B cell (primary cell): ENCODE results near the gene COX18. TPM values are rescaled to one million over a fixed set of nuclear protein-coding genes. Genes with fewer than 3 reads are reported as not detected.
A peak's percentile ranks its signal among the peaks of the same experiment; 100 is the strongest.

Experiments
- ATAC-seq: fragments of 200-7000 bp; cut with Tn5 transposase; one replicate; pipeline ENCODE4 v1.10.0; 2021; ENCODE audit warnings: low read depth, mild to moderate bottlenecking, moderate number of reproducible peaks, moderate library complexity
- CTCF ChIA-PET: fragments of 350-600 bp; sonication (Branson Sonifier 250); formaldehyde crosslinking; loops from one replicate; lab custom pipeline; 2021; ENCODE audit warnings: antibody characterized with exemption, inconsistent platforms; lab: Charles Lee
- POLR2A ChIA-PET: fragments of 350-600 bp; sonication (Branson Sonifier 250); formaldehyde crosslinking; loops from one replicate; lab custom pipeline; 2021; ENCODE audit warnings: antibody characterized with exemption; lab: Charles Lee
- DNase-seq: peaks from one replicate; pipeline ENCODE4 v3.0.0; 2013
- H2AFZ ChIP-seq: 2 replicates; pipeline ENCODE4 v1.6.1; 2012; ENCODE audit warnings: mild to moderate bottlenecking, low read depth, low read length; ENCODE audit not compliant: insufficient read depth, poor library complexity, severe bottlenecking
- H3K27ac ChIP-seq, 2 donors: 1 replicate in 1 of 2; 2 replicates in 1 of 2; pipeline ENCODE4 v1.5.1; 2012 to 2013; ENCODE audit warnings: low read length in 2 of 2, mild to moderate bottlenecking in 2 of 2, moderate library complexity in 1 of 2
- H3K27me3 ChIP-seq, 4 experiments: fragments of 200-600 bp in 1 of 4; sonication (generic) in 1 of 4; replicated peaks in 1 of 4; 1 replicate in 2 of 4; 2 replicates in 2 of 4; pipeline versions ENCODE4 v1.6.1 to v1.7.0; 2013 to 2016; ENCODE audit warnings: low read length in 3 of 4, mild to moderate bottlenecking in 2 of 4, mixed read lengths in 1 of 4, moderate library complexity in 1 of 4; ENCODE audit not compliant: insufficient read depth in 4 of 4, control insufficient read depth in 3 of 4; ENCODE audit errors: control extremely low read depth in 1 of 4
- H3K36me3 ChIP-seq, 2 experiments: replicated peaks in 1 of 2; 1 replicate in 1 of 2; 2 replicates in 1 of 2; pipeline versions ENCODE4 v1.6.1 to v1.7.1; 2013; ENCODE audit warnings: low read length in 1 of 2; ENCODE audit not compliant: insufficient read depth in 2 of 2, control insufficient read depth in 1 of 2; ENCODE audit errors: control extremely low read depth in 1 of 2, extremely low read depth in 1 of 2
- H3K4me1 ChIP-seq, 2 donors: fragments of 200-600 bp in 1 of 2; sonication (generic) in 1 of 2; 1 replicate in 1 of 2; 2 replicates in 1 of 2; pipeline versions ENCODE4 v1.5.1 to v1.6.1; 2013 to 2017; ENCODE audit warnings: low read length in 2 of 2; ENCODE audit not compliant: control insufficient read depth in 2 of 2, insufficient read depth in 2 of 2
- H3K4me2 ChIP-seq: replicated peaks from 2 replicates; pipeline ENCODE3; 2012; ENCODE audit warnings: mild to moderate bottlenecking, low read depth, low read length; ENCODE audit not compliant: poor library complexity, severe bottlenecking
- H3K4me3 ChIP-seq, 5 experiments: fragments of 200-600 bp in 1 of 5; sonication (generic) in 1 of 5; 1 replicate in 3 of 5; 2 replicates in 2 of 5; pipeline versions ENCODE4 v1.5.1 to v1.7.0; 2011 to 2016; ENCODE audit warnings: low read length in 4 of 5, mild to moderate bottlenecking in 4 of 5, low read depth in 2 of 5, control low read depth in 1 of 5, moderate library complexity in 1 of 5; ENCODE audit not compliant: insufficient read depth in 1 of 5; ENCODE audit errors: control extremely low read depth in 1 of 5, extremely low read depth in 1 of 5
- H3K79me2 ChIP-seq: fragments of 200-600 bp; sonication (generic); one replicate; pipeline ENCODE4 v1.6.0; 2016; ENCODE audit warnings: low read length; ENCODE audit not compliant: control insufficient read depth, insufficient read depth
- H3K9ac ChIP-seq: fragments of 200-600 bp; sonication (generic); 2 replicates; pipeline ENCODE4 v1.6.1; 2017; ENCODE audit warnings: mild to moderate bottlenecking, low read length, moderate library complexity
- H3K9me3 ChIP-seq, 3 donors: one replicate each; pipeline versions ENCODE4 v1.6.1 to v1.7.1; 2013; ENCODE audit warnings: low read length in 2 of 3; ENCODE audit not compliant: control insufficient read depth in 2 of 3, insufficient read depth in 1 of 3; ENCODE audit errors: control extremely low read depth in 1 of 3
- H4K20me1 ChIP-seq: 2 replicates; pipeline ENCODE4 v1.6.0; 2012; ENCODE audit warnings: mild to moderate bottlenecking, low read length; ENCODE audit not compliant: insufficient read depth, control insufficient read depth, poor library complexity, severe bottlenecking
- H3K27ac Mint-ChIP-seq: one replicate; pipeline ENCODE4 v1.8.0; 2021; ENCODE audit warnings: mixed read lengths
- H3K27me3 Mint-ChIP-seq: one replicate; pipeline ENCODE4 v1.8.0; 2021; ENCODE audit warnings: mixed read lengths
- H3K4me1 Mint-ChIP-seq: one replicate; pipeline ENCODE4 v1.8.0; 2021; ENCODE audit warnings: mixed read lengths
- H3K4me3 Mint-ChIP-seq: one replicate; pipeline ENCODE4 v1.8.0; 2021; ENCODE audit warnings: mixed read lengths
- H3K9me3 Mint-ChIP-seq: one replicate; pipeline ENCODE4 v1.8.0; 2022; ENCODE audit warnings: mixed read lengths; ENCODE audit not compliant: insufficient read depth
- CTCF ChIP-seq: fragments of 200-600 bp; IDR thresholded peaks from one replicate; pipeline ENCODE4 v1.8.0; 2022; ENCODE audit warnings: antibody characterized with exemption, mild to moderate bottlenecking
- EZH2 ChIP-seq: IDR thresholded peaks from 2 replicates; pipeline ENCODE4 v1.6.1; 2012; ENCODE audit warnings: borderline replicate concordance, low read depth, mild to moderate bottlenecking, moderate library complexity, low read length; ENCODE audit not compliant: insufficient read depth, poor library complexity, severe bottlenecking
- WGBS: methylation state at CpG from one replicate; pipeline ENCODE4 v1.1.5; 2013; ENCODE audit warnings: missing lambda C conversion rate; ENCODE audit not compliant: insufficient coverage; 5-methylcytosine and 5-hydroxymethylcytosine counted together
- intact Hi-C: fragments of 100-400 bp; cut with micrococcal nuclease; formaldehyde crosslinking; loops from one replicate; pipeline ENCODE4 v1.10.0; 2022
- polyA plus RNA-seq: library from polyadenylated mRNA; depleted of rRNA; stranded (reverse); fragments of >200 nt; gene quantifications from 2 replicates; pipeline ENCODE4 v1.2.3, GENCODE V29; 2012
- total RNA-seq, 2 donors: library from RNA; stranded (reverse); fragments of 120-200 nt in 1 of 2; gene quantifications; 1 replicate in 1 of 2; 2 replicates in 1 of 2; pipeline versions ENCODE4 v1.2.3 to v1.2.4, GENCODE V29; 2013 to 2022

Gene COX18
- total and polyA plus RNA-seq, 2 donors (not counting 1 experiment from before 2014, with no cell fraction given), result 12.7 to 13.2 TPM

- no peak overlapping the region for H3K27ac Mint-ChIP-seq
- no peaks in the 10 kb centered on the region for H3K79me2 ChIP-seq
- intact Hi-C loops, result no loop called here
- no peak overlapping the region for H3K4me2 ChIP-seq
- H2AFZ ChIP-seq, result no peak overlapping the region
- WGBS, result no CpG with 5 or more reads among the region's 2 CpGs
- DNase-seq (no peak), ATAC-seq (no peak)
- H3K27me3 ChIP-seq, result no peaks in the 10 kb centered on the region
- no peak overlapping the region for H3K4me3 ChIP-seq
- H3K27me3 Mint-ChIP-seq, result no peaks in the 10 kb centered on the region
- no peaks in the 10 kb centered on the region for H3K4me1 Mint-ChIP-seq
- H4K20me1 ChIP-seq, result no peaks in the 10 kb centered on the region
- TF ChIP-seq CTCF (no peak), EZH2 (no peak)
- ChIA-PET CTCF (no interaction called here), POLR2A (no interaction called here)
- peaks cover 7% of the 10 kb centered on the region for H3K9me3 Mint-ChIP-seq
- H3K9ac ChIP-seq, result no peak overlapping the region
- no peaks in the 10 kb centered on the region for H3K4me1 ChIP-seq
- H3K27ac ChIP-seq, result no peak overlapping the region
- peaks cover 0 to 9% (median 9%) of the 10 kb centered on the region in 3 donors for H3K9me3 ChIP-seq
- no peaks in the 10 kb centered on the region for H3K36me3 ChIP-seq
- no peak overlapping the region for H3K4me3 Mint-ChIP-seq
Measured at GRCh38 chr4:73034896-73035295, 34.6 kb downstream of the COX18 start.

DNA sequence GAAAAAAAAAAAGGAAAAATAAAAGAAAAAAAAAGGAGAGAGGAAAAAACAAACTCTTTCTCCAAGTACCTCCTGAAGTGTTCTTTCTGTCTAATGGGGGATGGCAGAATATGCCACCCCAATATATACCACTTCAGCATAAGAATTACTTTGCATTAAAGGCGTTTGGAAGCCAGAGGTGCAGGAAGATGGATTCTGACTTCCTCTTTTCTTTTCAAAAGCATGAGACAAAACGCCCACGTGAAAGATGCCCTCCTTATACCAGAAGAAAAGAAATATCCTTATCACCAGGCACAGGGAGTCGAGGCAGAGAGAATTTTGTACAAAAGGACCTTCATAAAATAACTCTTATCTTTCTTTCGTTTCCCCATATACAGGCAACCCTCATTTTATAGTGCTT lies 40.9 kb downstream of the COX18 start:
- Mint-ChIP-seq H3K4me1 (peaks cover 7% of the 10 kb centered on the region), H3K27ac (no peak overlapping the region), H3K27me3 (no peaks in the 10 kb centered on the region), H3K4me3 (no peak overlapping the region), H3K9me3 (no peaks in the 10 kb centered on the region)
- H3K27ac ChIP-seq, result no peak overlapping the region
- intact Hi-C loops, result no loop called here
- 40% methylated on average over 1 of the region's 5 CpGs for WGBS
- H3K4me2 ChIP-seq, result no peak overlapping the region
- no peaks in the 10 kb centered on the region for H3K9me3 ChIP-seq
- DNase-seq, result no peak
- no peaks in the 10 kb centered on the region for H4K20me1 ChIP-seq
- no peaks in the 10 kb centered on the region for H3K36me3 ChIP-seq
- H3K27me3 ChIP-seq, result no peaks in the 10 kb centered on the region
- ATAC-seq, result no peak
- peaks cover 0 to 3% of the 10 kb centered on the region in 2 donors for H3K4me1 ChIP-seq
- ChIA-PET POLR2A (no interaction called here), CTCF (interaction anchor here (1.4 kb wide), 1 partner anchor 9 kb away, joined by 4 read pairs; no protein-coding TSS in a partner anchor)
- H2AFZ ChIP-seq, result peak overlapping the region; percentile 16
- H3K79me2 ChIP-seq, result no peaks in the 10 kb centered on the region
- no peak for TF ChIP-seq CTCF
- TF ChIP-seq EZH2, result no peak
- H3K4me3 ChIP-seq, result no peak overlapping the region
- no peak overlapping the region for H3K9ac ChIP-seq
